HL-60 (cell line): Measurements from ENCODE around the gene FOXP4.

Experiments used
- DNase-seq, 2 experiments: peaks; one replicate each; pipeline ENCODE4 v3.0.0-alpha.2; 2010 to 2020; ENCODE audit warnings: low read depth in 1 of 2, low spot score in 1 of 2
- H3K27ac ChIP-seq: fragments of 250-450 bp; sonication (Bioruptor Pico); replicated peaks from 2 replicates; pipeline ENCODE4 v1.5.1; 2020; ENCODE audit warnings: mild to moderate bottlenecking, moderate library complexity
- H3K27me3 ChIP-seq: fragments of 250-450 bp; sonication (Bioruptor Pico); 2 replicates; pipeline ENCODE4 v1.5.1; 2021; ENCODE audit warnings: mild to moderate bottlenecking, moderate library complexity; ENCODE audit not compliant: insufficient read depth, poor library complexity, severe bottlenecking
- H3K4me3 ChIP-seq: replicated peaks from 2 replicates; pipeline ENCODE4 v1.5.1; 2011; ENCODE audit warnings: mild to moderate bottlenecking, control low read depth, low read length; ENCODE audit not compliant: insufficient read depth
- CTCF ChIP-seq: IDR thresholded peaks from one replicate; pipeline ENCODE4 v1.5.1; 2011; ENCODE audit warnings: low read length, control low read depth, inconsistent platforms; ENCODE audit not compliant: insufficient read depth
- GABPA ChIP-seq: IDR thresholded peaks from 2 replicates; pipeline ENCODE4 v1.6.1; 2012; ENCODE audit warnings: low read depth
- POLR2AphosphoS5 ChIP-seq: IDR thresholded peaks from 2 replicates; pipeline ENCODE4 v1.6.1; 2012; ENCODE audit warnings: low read depth
- REST ChIP-seq: IDR thresholded peaks from 2 replicates; pipeline ENCODE4 v1.6.1; 2012; ENCODE audit warnings: low read depth; ENCODE audit not compliant: insufficient replicate concordance
- SPI1 ChIP-seq: IDR thresholded peaks from 2 replicates; pipeline ENCODE4 v1.6.1; 2012; ENCODE audit warnings: low read depth, mild to moderate bottlenecking, borderline replicate concordance

The FOXP4 gene

DNA sequence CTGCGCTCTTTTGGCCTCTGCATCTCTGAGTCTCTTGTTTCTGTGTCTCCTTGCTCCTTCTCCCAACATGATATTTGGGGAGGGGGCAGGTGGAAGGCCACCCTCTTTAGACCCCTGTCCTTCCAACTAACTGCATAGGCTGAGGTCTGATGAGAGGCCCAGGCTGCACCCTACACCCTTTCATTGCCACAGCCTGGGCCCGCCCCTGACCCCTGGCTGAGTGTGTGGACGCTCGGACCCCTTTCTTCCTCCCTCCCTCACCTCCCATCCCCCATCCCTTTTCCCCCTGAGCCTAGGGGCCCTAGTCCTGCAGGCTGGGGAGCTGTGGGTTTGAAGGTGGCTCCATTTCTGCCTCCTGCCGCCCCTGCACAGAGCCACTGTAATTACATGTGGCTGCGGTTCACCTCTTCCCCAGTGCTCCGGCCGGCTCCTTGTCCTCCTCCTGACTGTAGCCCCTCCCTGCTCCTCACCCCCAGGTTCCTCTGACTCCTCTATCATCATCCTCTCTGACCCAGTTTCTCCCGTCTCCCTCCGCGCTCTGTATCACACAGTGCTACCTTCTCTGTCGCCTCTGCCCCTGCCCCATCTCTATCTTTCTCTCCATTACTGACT, 98.9 kb downstream of the FOXP4 start:
- TF ChIP-seq POLR2AphosphoS5 (no peak), GABPA (no peak), REST (no peak)
- H3K27me3 ChIP-seq: peaks cover 6% of the 10 kb centered on the region
- DNase-seq: no peak
- H3K4me3 ChIP-seq: no peak overlapping the region
- H3K27ac ChIP-seq: no peak overlapping the region

DNA sequence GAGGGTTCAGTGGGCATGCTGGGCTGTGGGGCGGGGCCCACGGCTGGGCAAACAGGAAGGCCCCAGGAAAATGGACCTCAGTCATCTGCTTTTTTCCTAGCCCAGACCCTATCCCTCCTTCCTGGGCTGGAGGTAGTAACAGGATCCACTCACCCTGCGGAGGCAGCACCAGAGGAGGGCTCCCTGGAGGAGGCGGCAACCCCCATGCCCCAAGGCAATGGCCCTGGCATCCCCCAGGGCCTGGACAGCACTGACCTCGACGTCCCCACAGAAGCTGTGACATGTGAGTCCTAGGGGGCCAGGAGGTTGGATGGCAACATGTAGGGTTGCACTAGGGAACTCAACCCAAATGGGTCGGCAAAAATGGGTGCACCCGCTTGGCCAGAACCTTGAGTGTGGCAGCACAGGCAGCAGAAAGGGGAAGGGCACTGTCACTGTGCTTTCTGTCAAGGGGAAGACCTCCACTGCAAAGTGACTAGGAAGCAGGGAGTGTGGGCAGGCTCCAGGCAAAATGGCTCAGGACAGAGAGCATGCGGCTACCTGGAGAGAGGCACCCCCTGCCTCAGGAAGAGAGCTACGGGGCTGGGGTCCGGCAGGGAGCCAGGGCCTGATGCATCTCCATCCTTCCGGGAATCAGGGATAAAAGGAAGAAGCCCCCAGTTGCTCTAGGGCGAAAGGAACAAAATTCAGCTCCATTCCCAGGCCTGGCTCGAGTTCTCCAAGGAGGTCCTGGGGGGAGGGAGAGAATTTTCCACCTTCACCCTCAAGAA, 100.0 kb downstream of the FOXP4 start:
- H3K4me3 ChIP-seq: no peak overlapping the region
- DNase-seq: no peak
- no peak for TF ChIP-seq SPI1
- no peak for TF ChIP-seq REST
- TF ChIP-seq GABPA: no peak
- no peak for TF ChIP-seq POLR2AphosphoS5
- TF ChIP-seq CTCF: no peak
- no peaks in the 10 kb centered on the region for H3K27me3 ChIP-seq
- H3K27ac ChIP-seq: no peak overlapping the region

DNA sequence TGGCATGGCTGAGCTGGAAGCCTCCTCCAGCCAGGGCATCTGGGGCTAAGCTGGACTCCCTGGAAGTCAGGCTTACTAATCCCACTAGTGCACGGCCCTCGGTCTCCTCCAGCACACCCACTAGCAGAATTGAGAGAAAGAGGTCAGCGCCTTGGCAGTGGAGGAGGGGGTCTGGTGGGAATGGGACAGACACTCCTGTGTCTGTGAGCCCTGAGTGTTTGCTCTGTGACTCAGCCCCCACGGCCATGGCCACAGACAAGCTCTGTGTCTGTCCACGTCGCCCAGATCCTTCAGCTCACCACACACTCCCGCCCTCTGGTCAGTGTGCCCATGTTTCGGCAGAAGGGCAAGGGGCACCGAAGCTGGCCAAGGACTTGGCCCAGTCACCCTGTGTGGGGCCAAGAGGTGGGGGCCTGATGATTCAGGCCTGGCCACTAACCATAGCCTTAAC, 100.9 kb downstream of the FOXP4 start:
- H3K4me3 ChIP-seq: no peak overlapping the region
- no peak for DNase-seq
- no peaks in the 10 kb centered on the region for H3K27me3 ChIP-seq
- H3K27ac ChIP-seq: no peak overlapping the region
- TF ChIP-seq POLR2AphosphoS5: no peak
- no peak for TF ChIP-seq GABPA
- TF ChIP-seq SPI1: no peak
- no peak for TF ChIP-seq CTCF
- TF ChIP-seq REST: no peak
